HCT116 (cell line): ENCODE data around the gene CTSW. TPM values are rescaled to one million over a fixed set of nuclear protein-coding genes. Genes with fewer than 3 reads are reported as not detected.

Source experiments
- ATAC-seq: fragments of 200-7000 bp; cut with Tn5 transposase; 2 replicates; pipeline ENCODE4 v1.9.1; 2020; ENCODE audit warnings: mild to moderate bottlenecking, moderate library complexity
- BruUV-seq: library from RNA; stranded (reverse); fragments of 400-500 nt; replicated peaks from 2 replicates; lab custom pipeline; 2021; lab: Mats Ljungman, UMichigan
- CTCF ChIA-PET: fragments of 300-600 bp; sonication (Branson Sonifier 250); formaldehyde crosslinking; loops from one replicate; lab custom pipeline; 2021; ENCODE audit warnings: antibody characterized with exemption; lab: Charles Lee
- POLR2A ChIA-PET: fragments of 300-600, 350-600 bp; sonication (Branson Sonifier 250); formaldehyde crosslinking; loops from one replicate; lab custom pipeline; 2021; ENCODE audit warnings: antibody characterized with exemption; lab: Charles Lee
- RAD21 ChIA-PET, 2 experiments: fragments of 300-600 bp; sonication (Branson Sonifier 250); formaldehyde crosslinking; loops; one replicate each; lab custom pipeline; 2023; ENCODE audit warnings: low total read pairs in 2 of 2; ENCODE audit not compliant: uncharacterized antibody in 2 of 2, unreplicated experiment in 2 of 2, low non-redundant PET in 1 of 2; lab: Charles Lee
- DNase-seq: peaks from one replicate; pipeline ENCODE4 v3.0.0-alpha.2; 2010; ENCODE audit warnings: low read depth, low spot score
- H2AFZ ChIP-seq: fragments of 200-600 bp; shearing (Covaris generic), sonication (generic); 2 replicates; pipeline ENCODE4 v1.6.1; 2017; ENCODE audit warnings: low read depth, mixed run types, mixed read lengths, antibody characterized with exemption, low read length; ENCODE audit not compliant: poor library complexity, severe bottlenecking
- H3K27ac ChIP-seq: 2 replicates; pipeline ENCODE4 v1.5.1; 2012; ENCODE audit warnings: low read depth, low read length
- H3K27me3 ChIP-seq: fragments of 200-600 bp; sonication (generic); 2 replicates; pipeline ENCODE4 v1.6.1; 2016; ENCODE audit warnings: mixed run types, low read length, mixed read lengths; ENCODE audit not compliant: insufficient read depth
- H3K36me3 ChIP-seq, 2 experiments: fragments of 200-500 bp in 1 of 2; fragments of 200-600 bp in 1 of 2; sonication (Bioruptor generic) in 1 of 2; sonication (generic) in 1 of 2; 2 replicates each; pipeline versions ENCODE4 v1.5.1 to v1.6.1; 2014 to 2016; ENCODE audit warnings: low read length in 2 of 2, inconsistent platforms in 1 of 2, mixed read lengths in 1 of 2, mixed run types in 1 of 2; ENCODE audit not compliant: insufficient read depth in 2 of 2, control insufficient read depth in 1 of 2
- H3K4me1 ChIP-seq, 2 experiments: fragments of 200-600 bp in 1 of 2; sonication (generic) in 1 of 2; 2 replicates each; pipeline versions ENCODE4 v1.5.1 to v1.6.1; 2012 to 2017; ENCODE audit warnings: low read length in 2 of 2, inconsistent platforms in 1 of 2, mild to moderate bottlenecking in 1 of 2, mixed read lengths in 1 of 2, mixed run types in 1 of 2, moderate library complexity in 1 of 2; ENCODE audit not compliant: insufficient read depth in 2 of 2, control insufficient read depth in 1 of 2
- H3K4me2 ChIP-seq: fragments of 200-600 bp; sonication (generic); 2 replicates; pipeline ENCODE4 v1.6.1; 2017; ENCODE audit warnings: mixed run types, low read length, mixed read lengths
- H3K4me3 ChIP-seq, 2 experiments: fragments of 200-600 bp in 1 of 2; sonication (generic) in 1 of 2; replicated peaks in 1 of 2; 2 replicates each; pipeline ENCODE4 v1.5.1; 2011 to 2016; ENCODE audit warnings: low read length in 2 of 2, control low read depth in 1 of 2, low read depth in 1 of 2, mild to moderate bottlenecking in 1 of 2, mixed read lengths in 1 of 2, mixed run types in 1 of 2
- H3K79me2 ChIP-seq: fragments of 200-600 bp; sonication (generic); 2 replicates; pipeline ENCODE4 v1.6.1; 2017; ENCODE audit warnings: mild to moderate bottlenecking, mixed run types, low read length, moderate library complexity, mixed read lengths; ENCODE audit not compliant: insufficient read depth
- H3K9ac ChIP-seq: fragments of 200-600 bp; sonication (generic); 2 replicates; pipeline ENCODE4 v1.6.1; 2016; ENCODE audit warnings: low read length, mixed read lengths
- H3K9me2 ChIP-seq: fragments of 200-600 bp; sonication (generic), shearing (Covaris generic); 2 replicates; pipeline ENCODE4 v1.6.1; 2017; ENCODE audit warnings: mixed run types, mild to moderate bottlenecking, moderate library complexity; ENCODE audit not compliant: insufficient read depth
- H3K9me3 ChIP-seq, 2 experiments: fragments of 200-500 bp in 1 of 2; fragments of 200-600 bp in 1 of 2; sonication (Bioruptor generic) in 1 of 2; sonication (generic) in 1 of 2; 2 replicates each; pipeline ENCODE4 v1.6.1; 2014 to 2017; ENCODE audit warnings: low read length in 2 of 2, mixed read lengths in 2 of 2, inconsistent platforms in 1 of 2, low read depth in 1 of 2, mild to moderate bottlenecking in 1 of 2, mixed run types in 1 of 2, moderate library complexity in 1 of 2; ENCODE audit not compliant: control insufficient read depth in 1 of 2, insufficient read depth in 1 of 2
- H4K20me1 ChIP-seq: fragments of 200-600 bp; sonication (generic), shearing (Covaris generic); 2 replicates; pipeline ENCODE4 v1.6.1; 2017; ENCODE audit warnings: mixed run types, mild to moderate bottlenecking, moderate library complexity; ENCODE audit not compliant: insufficient read depth
- CBX3 ChIP-seq: IDR thresholded peaks from 2 replicates; pipeline ENCODE4 v1.6.1; 2012; ENCODE audit warnings: low read depth
- CEBPB ChIP-seq: IDR thresholded peaks from 2 replicates; pipeline ENCODE4 v1.6.1; 2012; ENCODE audit warnings: low read depth
- EGR1 ChIP-seq: IDR thresholded peaks from 2 replicates; pipeline ENCODE4 v1.6.1; 2012; ENCODE audit warnings: low read depth
- ELF1 ChIP-seq: IDR thresholded peaks from 2 replicates; pipeline ENCODE4 v1.6.1; 2012; ENCODE audit warnings: low read depth, borderline replicate concordance
- EZH2 ChIP-seq: fragments of 200-600 bp; sonication (generic); IDR thresholded peaks from 2 replicates; pipeline ENCODE4 v1.6.1; 2017; ENCODE audit warnings: antibody characterized with exemption, mixed run types
- EZH2phosphoT487 ChIP-seq: fragments of 200-600 bp; IDR thresholded peaks from 2 replicates; pipeline ENCODE4 v1.6.1; 2018; ENCODE audit warnings: antibody characterized with exemption, borderline replicate concordance
- FOSL1 ChIP-seq: IDR thresholded peaks from 2 replicates; pipeline ENCODE4 v1.6.1; 2012; ENCODE audit warnings: low read depth
- JUND ChIP-seq: IDR thresholded peaks from 2 replicates; pipeline ENCODE4 v1.6.1; 2012
- POLR2A ChIP-seq: IDR thresholded peaks from 2 replicates; pipeline ENCODE4 v1.7.0; 2011; ENCODE audit warnings: borderline replicate concordance; ENCODE audit not compliant: insufficient read depth, insufficient read length; ENCODE audit errors: extremely low read depth
- POLR2AphosphoS5 ChIP-seq: IDR thresholded peaks from 2 replicates; pipeline ENCODE4 v1.6.1; 2011; ENCODE audit warnings: mild to moderate bottlenecking, low read depth, low read length, moderate library complexity
- RAD21 ChIP-seq: IDR thresholded peaks from 2 replicates; pipeline ENCODE4 v1.6.1; 2012; ENCODE audit warnings: low read depth, mild to moderate bottlenecking
- SIN3A ChIP-seq: IDR thresholded peaks from 2 replicates; pipeline ENCODE4 v1.6.1; 2012; ENCODE audit warnings: low read depth
- SP1 ChIP-seq: IDR thresholded peaks from 2 replicates; pipeline ENCODE4 v1.6.1; 2012; ENCODE audit warnings: low read depth
- TCF7L2 ChIP-seq: IDR thresholded peaks from 2 replicates; pipeline ENCODE4 v1.7.0; 2011; ENCODE audit warnings: borderline replicate concordance, inconsistent platforms; ENCODE audit not compliant: insufficient read depth, insufficient read length; ENCODE audit errors: extremely low read depth
- YY1 ChIP-seq: IDR thresholded peaks from 2 replicates; pipeline ENCODE4 v1.6.1; 2011; ENCODE audit warnings: low read length, low read depth, moderate library complexity, mild to moderate bottlenecking; ENCODE audit not compliant: insufficient replicate concordance; ENCODE audit errors: extremely low read depth
- ZFX ChIP-seq: fragments of 450-650 bp; IDR thresholded peaks from 2 replicates; pipeline ENCODE4 v1.6.1; 2017
- ZNF274 ChIP-seq: fragments of 200-500 bp; sonication (Bioruptor generic); IDR thresholded peaks from 2 replicates; pipeline ENCODE4 v1.6.1; 2014; ENCODE audit warnings: mild to moderate bottlenecking, low read depth, low read length, inconsistent platforms
- intact Hi-C: fragments of 100-400 bp; cut with micrococcal nuclease; formaldehyde crosslinking; loops from 2 replicates; pipeline ENCODE4 v1.10.0; 2022
- total RNA-seq: library from RNA; stranded (reverse); gene quantifications from one replicate; pipeline ENCODE4 v1.2.1, GENCODE V29; 2021; ENCODE audit not compliant: unreplicated experiment
- TF ChIP-seq, protein P1 (sequence below): IDR thresholded peaks from 2 replicates; pipeline ENCODE4 v1.6.1; 2011; ENCODE audit warnings: mild to moderate bottlenecking, low read length, moderate library complexity; ENCODE audit not compliant: insufficient replicate concordance; ENCODE audit errors: extremely low read depth
- TF ChIP-seq, protein P2 (sequence below), 3 experiments: fragments of 200-600 bp in 1 of 3; sonication (generic) in 1 of 3; IDR thresholded peaks in 2 of 3; conservative IDR thresholded peaks in 1 of 3; 2 replicates each; pipeline ENCODE4 v1.5.1; 2012 to 2017; ENCODE audit warnings: low read depth in 2 of 3, low read length in 2 of 3, antibody characterized with exemption in 1 of 3, borderline replicate concordance in 1 of 3, control low read depth in 1 of 3, mild to moderate bottlenecking in 1 of 3, mixed read lengths in 1 of 3, mixed run types in 1 of 3, moderate library complexity in 1 of 3; ENCODE audit not compliant: insufficient read depth in 1 of 3
- TF ChIP-seq, protein P3 (sequence below): IDR thresholded peaks from 2 replicates; pipeline ENCODE4 v1.6.1; 2012

CTSW gene
- total RNA-seq, 1 experiment from 2014 or later = not detected

DNA sequence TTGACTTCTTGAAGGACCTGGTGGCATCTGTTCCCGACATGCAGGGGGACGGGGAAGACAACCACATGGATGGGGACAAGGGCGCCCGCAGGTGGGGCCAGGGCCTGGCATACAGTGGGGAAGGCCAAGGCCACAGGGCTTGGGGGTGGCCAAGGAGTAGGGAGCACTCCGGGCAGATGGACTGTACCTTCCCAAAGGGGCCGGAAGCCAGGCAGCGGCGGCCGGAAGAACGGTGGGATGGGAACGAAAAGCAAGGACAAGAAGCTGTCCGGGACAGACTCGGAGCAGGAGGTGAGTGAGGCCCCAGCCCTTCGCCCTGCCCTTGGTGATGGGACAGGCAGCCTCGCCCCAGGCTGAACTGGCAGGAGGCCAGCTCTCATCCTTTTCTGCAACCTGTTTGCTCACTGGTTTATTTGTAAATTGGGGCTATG is 40.8 kb downstream of the CTSW start:
- H2AFZ ChIP-seq = no peak overlapping the region
- intact Hi-C loops = no loop called here
- H3K27ac ChIP-seq = peak overlapping the region; percentile 71
- H3K27me3 ChIP-seq = no peaks in the 10 kb centered on the region
- H3K4me2 ChIP-seq = peak overlapping the region; percentile 96
- peaks cover 44% of the 10 kb centered on the region for H3K79me2 ChIP-seq
- ATAC-seq = no peak
- BruUV-seq = no TSS peak
- H3K4me1 ChIP-seq = peaks cover 29 to 41% of the 10 kb centered on the region in 2 experiments
- peaks cover 5 to 27% of the 10 kb centered on the region in 2 experiments; a peak in 3 of 4 replicates for H3K36me3 ChIP-seq
- H3K9me2 ChIP-seq = no peaks in the 10 kb centered on the region
- no peaks in the 10 kb centered on the region for H3K9me3 ChIP-seq
- peak overlapping the region; percentile 74 to 94 for H3K4me3 ChIP-seq
- no peak for DNase-seq
- TF ChIP-seq EZH2phosphoT487 (no peak), POLR2A (no peak), CEBPB (no peak), YY1 (no peak), ELF1 (no peak), SIN3A (no peak), CBX3 (no peak), EGR1 (no peak), TCF7L2 (no peak), SP1 (no peak), JUND (no peak), EZH2 (no peak), POLR2AphosphoS5 (no peak), ZNF274 (no peak), RAD21 (no peak), ZFX (no peak), FOSL1 (no peak)
- TF ChIP-seq, protein P1, sequence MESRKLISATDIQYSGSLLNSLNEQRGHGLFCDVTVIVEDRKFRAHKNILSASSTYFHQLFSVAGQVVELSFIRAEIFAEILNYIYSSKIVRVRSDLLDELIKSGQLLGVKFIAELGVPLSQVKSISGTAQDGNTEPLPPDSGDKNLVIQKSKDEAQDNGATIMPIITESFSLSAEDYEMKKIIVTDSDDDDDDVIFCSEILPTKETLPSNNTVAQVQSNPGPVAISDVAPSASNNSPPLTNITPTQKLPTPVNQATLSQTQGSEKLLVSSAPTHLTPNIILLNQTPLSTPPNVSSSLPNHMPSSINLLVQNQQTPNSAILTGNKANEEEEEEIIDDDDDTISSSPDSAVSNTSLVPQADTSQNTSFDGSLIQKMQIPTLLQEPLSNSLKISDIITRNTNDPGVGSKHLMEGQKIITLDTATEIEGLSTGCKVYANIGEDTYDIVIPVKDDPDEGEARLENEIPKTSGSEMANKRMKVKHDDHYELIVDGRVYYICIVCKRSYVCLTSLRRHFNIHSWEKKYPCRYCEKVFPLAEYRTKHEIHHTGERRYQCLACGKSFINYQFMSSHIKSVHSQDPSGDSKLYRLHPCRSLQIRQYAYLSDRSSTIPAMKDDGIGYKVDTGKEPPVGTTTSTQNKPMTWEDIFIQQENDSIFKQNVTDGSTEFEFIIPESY = no peak
- TF ChIP-seq, protein P2, sequence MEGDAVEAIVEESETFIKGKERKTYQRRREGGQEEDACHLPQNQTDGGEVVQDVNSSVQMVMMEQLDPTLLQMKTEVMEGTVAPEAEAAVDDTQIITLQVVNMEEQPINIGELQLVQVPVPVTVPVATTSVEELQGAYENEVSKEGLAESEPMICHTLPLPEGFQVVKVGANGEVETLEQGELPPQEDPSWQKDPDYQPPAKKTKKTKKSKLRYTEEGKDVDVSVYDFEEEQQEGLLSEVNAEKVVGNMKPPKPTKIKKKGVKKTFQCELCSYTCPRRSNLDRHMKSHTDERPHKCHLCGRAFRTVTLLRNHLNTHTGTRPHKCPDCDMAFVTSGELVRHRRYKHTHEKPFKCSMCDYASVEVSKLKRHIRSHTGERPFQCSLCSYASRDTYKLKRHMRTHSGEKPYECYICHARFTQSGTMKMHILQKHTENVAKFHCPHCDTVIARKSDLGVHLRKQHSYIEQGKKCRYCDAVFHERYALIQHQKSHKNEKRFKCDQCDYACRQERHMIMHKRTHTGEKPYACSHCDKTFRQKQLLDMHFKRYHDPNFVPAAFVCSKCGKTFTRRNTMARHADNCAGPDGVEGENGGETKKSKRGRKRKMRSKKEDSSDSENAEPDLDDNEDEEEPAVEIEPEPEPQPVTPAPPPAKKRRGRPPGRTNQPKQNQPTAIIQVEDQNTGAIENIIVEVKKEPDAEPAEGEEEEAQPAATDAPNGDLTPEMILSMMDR (IDR thresholded peaks at IDR 0.05 in 2 of 3, conservative IDR thresholded peaks at IDR 0.05 in 1 of 3; ENCODE audit: borderline replicate concordance in 1 of 3, insufficient read depth in 1 of 3, low read depth in 2 of 3, low read length in 2 of 3) = no peak
- TF ChIP-seq, protein P3, sequence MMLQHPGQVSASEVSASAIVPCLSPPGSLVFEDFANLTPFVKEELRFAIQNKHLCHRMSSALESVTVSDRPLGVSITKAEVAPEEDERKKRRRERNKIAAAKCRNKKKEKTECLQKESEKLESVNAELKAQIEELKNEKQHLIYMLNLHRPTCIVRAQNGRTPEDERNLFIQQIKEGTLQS = no peak
- TF ChIP-seq, all 23 proteins: peak for 0
- Histone ChIP-seq H3K9ac (peak overlapping the region; percentile 80), H4K20me1 (no peaks in the 10 kb centered on the region)
- ChIA-PET POLR2A (no interaction called here), RAD21 (no interaction called here), CTCF (interaction anchor here (1.2 kb wide), 1 partner anchor 32 kb away, joined by 4 read pairs; the partner anchor contains the start of gene FIBP)
